Kidney epithelial cell (primary cell): ENCODE data around the gene ARMC2. TPM values are rescaled to one million over a fixed set of nuclear protein-coding genes. Genes with fewer than 3 reads are reported as not detected.

Source experiments
- DNase-seq: peaks from one replicate; pipeline ENCODE4 v3.0.0-alpha.2; 2010; ENCODE audit warnings: low read depth
- H3K27me3 ChIP-seq: 2 replicates; pipeline ENCODE4 v1.6.0; 2011; ENCODE audit warnings: low read length; ENCODE audit not compliant: control insufficient read depth, insufficient read depth
- H3K36me3 ChIP-seq: 2 replicates; pipeline ENCODE4 v1.5.1; 2011; ENCODE audit warnings: low read length; ENCODE audit not compliant: control insufficient read depth, insufficient read depth
- H3K4me3 ChIP-seq: 2 replicates; pipeline ENCODE4 v1.5.1; 2011; ENCODE audit warnings: low read depth, mild to moderate bottlenecking, control low read depth, low read length
- total RNA-seq: library from RNA; depleted of rRNA; stranded (reverse); fragments of >200 nt; gene quantifications from 2 replicates; pipeline ENCODE4 v1.2.3, GENCODE V29; 2015
- TF ChIP-seq, protein P1 (sequence below): IDR thresholded peaks from 2 replicates; pipeline ENCODE4 v1.5.1; 2011; ENCODE audit warnings: mild to moderate bottlenecking, moderate library complexity, low read length, control low read depth, inconsistent platforms; ENCODE audit not compliant: insufficient read depth, poor library complexity, severe bottlenecking

ARMC2 gene
- total RNA-seq, 1 donor from 2014 or later: 1.1 TPM

DNA sequence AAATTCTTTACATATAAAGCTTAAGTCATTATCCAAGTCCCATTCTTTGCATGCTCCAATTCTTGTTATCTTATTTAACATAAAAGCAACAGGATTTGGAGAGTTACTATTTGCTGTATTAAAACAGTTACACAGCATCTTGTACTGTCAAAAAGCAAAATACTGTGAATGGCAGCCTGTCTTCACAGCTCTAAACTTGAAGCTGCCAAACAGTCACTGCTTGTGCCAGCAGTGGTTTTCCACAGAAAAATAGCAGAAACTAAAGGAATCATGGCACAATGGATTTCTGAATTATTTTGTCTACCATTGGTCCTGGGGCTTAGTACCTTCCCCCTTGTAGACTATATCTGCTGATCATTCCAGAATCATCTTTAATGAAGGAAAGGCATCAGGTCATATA lies 138.9 kb downstream of the ARMC2 start:
- TF ChIP-seq, protein P1, sequence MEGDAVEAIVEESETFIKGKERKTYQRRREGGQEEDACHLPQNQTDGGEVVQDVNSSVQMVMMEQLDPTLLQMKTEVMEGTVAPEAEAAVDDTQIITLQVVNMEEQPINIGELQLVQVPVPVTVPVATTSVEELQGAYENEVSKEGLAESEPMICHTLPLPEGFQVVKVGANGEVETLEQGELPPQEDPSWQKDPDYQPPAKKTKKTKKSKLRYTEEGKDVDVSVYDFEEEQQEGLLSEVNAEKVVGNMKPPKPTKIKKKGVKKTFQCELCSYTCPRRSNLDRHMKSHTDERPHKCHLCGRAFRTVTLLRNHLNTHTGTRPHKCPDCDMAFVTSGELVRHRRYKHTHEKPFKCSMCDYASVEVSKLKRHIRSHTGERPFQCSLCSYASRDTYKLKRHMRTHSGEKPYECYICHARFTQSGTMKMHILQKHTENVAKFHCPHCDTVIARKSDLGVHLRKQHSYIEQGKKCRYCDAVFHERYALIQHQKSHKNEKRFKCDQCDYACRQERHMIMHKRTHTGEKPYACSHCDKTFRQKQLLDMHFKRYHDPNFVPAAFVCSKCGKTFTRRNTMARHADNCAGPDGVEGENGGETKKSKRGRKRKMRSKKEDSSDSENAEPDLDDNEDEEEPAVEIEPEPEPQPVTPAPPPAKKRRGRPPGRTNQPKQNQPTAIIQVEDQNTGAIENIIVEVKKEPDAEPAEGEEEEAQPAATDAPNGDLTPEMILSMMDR: no peak
- Histone ChIP-seq H3K4me3 (no peak overlapping the region), H3K27me3 (no peaks in the 10 kb centered on the region), H3K36me3 (no peaks in the 10 kb centered on the region)
- no peak for DNase-seq

DNA sequence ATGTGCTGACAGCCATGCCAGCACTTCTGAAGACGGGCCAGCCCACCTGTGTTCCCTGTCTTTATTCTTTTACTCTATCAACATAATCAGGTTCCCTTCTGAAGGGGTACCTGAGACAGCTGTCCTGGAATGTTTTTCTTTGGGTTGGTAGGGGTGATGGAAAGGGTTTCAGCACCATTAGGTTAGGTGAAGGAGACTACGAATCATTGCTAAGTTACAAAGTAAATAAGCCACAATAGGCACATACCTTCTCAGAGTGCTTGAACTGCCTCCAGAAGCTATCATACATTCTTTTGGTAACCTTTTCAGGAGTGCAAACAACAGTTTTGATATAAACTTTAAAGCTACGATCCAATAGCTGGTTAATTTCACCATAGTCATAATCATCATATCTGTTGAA lies 140.1 kb downstream of the ARMC2 start:
- Histone ChIP-seq H3K27me3 (no peaks in the 10 kb centered on the region), H3K36me3 (no peaks in the 10 kb centered on the region), H3K4me3 (no peak overlapping the region)
- TF ChIP-seq, protein P1: no peak
- no peak for DNase-seq

DNA sequence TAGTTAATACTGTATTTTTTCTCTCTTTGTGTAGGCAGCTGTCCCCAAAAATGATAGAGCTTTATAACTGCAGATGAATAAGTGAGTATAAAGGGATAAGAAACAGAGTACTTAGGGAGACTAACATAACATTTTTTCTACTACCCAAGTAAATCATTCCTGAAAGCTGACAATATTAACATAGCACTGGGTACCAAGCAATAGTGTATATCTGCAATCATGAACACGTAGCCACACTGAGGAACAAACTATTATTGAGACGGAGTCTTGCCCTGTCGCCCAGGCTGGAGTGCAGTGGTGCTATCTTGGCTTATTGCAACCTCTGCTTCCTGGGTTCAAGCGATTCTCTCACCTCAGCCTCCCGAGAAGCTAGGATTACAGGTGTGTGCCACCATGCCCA lies 140.5 kb downstream of the ARMC2 start:
- Histone ChIP-seq H3K4me3 (no peak overlapping the region), H3K36me3 (no peaks in the 10 kb centered on the region)

DNA sequence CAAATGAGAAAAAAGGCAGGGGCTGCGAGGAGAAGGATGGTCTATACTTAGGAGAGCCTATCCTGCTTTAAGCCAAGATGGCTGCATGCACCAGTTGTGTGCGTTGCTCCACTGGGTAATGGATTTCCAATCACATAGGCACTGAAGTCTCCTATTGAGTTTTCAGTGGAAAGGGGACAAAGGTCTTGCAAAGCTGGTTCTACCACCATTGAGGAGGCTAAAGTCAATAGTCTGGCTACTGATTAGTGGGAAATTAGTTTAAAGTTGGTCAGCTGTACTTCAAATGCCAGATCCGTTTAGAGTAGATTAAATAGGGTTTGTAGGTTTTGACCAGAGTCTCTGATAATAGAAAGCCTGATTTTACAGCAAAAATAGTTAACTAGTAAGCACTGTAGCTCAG lies 141.5 kb downstream of the ARMC2 start:
- DNase-seq: no peak
- TF ChIP-seq, protein P1: no peak
- Histone ChIP-seq H3K4me3 (no peak overlapping the region), H3K36me3 (no peaks in the 10 kb centered on the region), H3K27me3 (no peaks in the 10 kb centered on the region)

More for the DNA sequence above, 140.5 kb downstream of the ARMC2 start:
- DNase-seq: no peak
- TF ChIP-seq, protein P1: no peak
- H3K27me3 ChIP-seq: no peaks in the 10 kb centered on the region

DNA sequence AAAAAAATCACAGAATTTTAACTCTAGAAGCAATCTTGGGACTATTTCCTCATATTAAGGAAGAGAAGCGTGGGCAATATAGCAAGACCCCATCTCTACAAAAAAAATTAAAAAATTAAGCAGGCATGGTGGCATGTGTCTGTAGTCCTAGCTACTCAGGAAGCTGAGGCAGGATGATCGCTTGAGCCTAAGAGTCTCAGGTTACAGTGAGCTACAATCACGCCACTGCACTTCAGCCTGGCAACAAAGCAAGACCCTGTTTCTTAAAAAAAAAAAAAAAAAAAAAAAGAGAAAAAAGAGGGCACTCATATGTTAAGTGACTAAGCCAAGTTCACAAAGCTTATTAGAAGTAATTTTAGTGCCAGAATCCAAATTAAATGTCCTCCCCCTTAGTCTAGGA lies 145.7 kb downstream of the ARMC2 start:
- DNase-seq: no peak
- H3K36me3 ChIP-seq: no peaks in the 10 kb centered on the region
- H3K27me3 ChIP-seq: no peaks in the 10 kb centered on the region
- TF ChIP-seq, protein P1: no peak
- H3K4me3 ChIP-seq: no peak overlapping the region

DNA sequence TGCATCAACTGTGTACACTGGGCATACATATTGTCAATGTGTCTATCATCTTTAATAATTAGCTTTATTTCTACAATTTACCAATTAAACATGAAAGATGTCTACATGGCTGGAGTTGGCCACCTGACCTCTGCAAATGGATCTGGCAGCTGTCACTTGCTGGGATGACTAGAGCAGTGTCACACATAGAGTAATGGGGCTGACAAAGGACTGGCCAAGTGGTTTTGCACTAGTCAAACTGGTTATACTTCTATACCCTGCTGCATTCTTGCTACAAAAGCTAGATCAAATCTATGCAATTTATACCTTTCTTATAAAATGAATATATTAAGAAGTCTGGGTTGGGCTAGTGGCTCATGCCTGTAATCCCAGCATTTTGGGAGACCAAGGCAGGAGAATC lies 147.1 kb downstream of the ARMC2 start:
- no peaks in the 10 kb centered on the region for H3K27me3 ChIP-seq
- no peak overlapping the region for H3K4me3 ChIP-seq
- TF ChIP-seq, protein P1: no peak
- DNase-seq: no peak
- H3K36me3 ChIP-seq: no peaks in the 10 kb centered on the region
